Suppressor macrophage treated with lipopolysaccharide for 4 hours (primary cell): ENCODE measurements around the gene CTR9.

Experiments
- DNase-seq: peaks from one replicate; pipeline ENCODE4 v3.0.0-alpha.2; 2020

Gene CTR9

DNA sequence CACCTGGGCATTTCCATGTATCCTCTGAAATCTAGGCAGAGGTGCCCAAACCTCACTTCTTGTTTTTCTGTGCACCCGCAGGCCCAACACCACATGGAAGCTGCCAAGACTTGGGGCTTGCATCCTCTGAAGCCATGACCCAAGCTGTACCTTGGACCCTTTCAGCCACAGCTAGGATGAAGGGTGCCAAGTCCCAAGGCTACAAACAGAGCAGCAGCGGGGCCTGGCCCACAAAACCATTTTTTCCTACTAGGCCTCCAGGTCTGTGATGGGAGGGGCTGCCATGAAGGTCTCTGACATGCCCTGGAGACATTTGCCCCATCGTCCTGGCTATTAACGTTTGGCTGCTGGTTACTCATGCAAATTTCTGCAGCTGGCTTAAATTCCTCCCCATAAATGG is 78.1 kb downstream of the CTR9 start:
- DNase-seq, result no peak
